Measurements from ENCODE around the gene KCNMB2.
"Not testable (repeated sequence)": the region's sequence is repeated elsewhere in the genome, so short reads cannot be mapped to it uniquely, and the experiment has no call there.

DNA sequence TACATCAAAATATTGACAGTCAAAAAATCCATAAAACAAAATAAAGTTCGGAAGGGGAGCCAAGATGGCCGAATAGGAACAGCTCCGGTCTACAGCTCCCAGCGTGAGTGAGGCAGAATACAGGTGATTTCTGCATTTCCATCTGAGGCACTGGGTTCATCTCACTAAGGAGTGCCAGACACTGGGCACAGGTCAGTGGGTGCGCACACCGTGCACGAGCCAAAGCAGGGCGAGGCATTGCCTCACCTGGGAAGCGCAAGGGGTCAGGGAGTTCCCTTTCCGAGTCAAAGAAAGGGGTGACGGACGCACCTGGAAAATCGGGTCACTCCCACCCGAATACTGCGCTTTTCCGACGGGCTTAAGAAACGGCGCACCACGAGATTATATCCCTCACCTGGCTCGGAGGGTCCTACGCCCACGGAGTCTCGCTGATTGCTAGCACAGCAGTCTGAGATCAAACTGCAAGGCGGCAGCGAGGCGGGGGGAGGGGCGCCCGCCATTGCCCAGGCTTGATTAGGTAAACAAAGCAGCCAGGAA lies 323.7 kb downstream of the KCNMB2 start:
- TF ChIP-seq, protein P1, sequence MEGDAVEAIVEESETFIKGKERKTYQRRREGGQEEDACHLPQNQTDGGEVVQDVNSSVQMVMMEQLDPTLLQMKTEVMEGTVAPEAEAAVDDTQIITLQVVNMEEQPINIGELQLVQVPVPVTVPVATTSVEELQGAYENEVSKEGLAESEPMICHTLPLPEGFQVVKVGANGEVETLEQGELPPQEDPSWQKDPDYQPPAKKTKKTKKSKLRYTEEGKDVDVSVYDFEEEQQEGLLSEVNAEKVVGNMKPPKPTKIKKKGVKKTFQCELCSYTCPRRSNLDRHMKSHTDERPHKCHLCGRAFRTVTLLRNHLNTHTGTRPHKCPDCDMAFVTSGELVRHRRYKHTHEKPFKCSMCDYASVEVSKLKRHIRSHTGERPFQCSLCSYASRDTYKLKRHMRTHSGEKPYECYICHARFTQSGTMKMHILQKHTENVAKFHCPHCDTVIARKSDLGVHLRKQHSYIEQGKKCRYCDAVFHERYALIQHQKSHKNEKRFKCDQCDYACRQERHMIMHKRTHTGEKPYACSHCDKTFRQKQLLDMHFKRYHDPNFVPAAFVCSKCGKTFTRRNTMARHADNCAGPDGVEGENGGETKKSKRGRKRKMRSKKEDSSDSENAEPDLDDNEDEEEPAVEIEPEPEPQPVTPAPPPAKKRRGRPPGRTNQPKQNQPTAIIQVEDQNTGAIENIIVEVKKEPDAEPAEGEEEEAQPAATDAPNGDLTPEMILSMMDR (IDR thresholded peaks at IDR 0.05): not testable (repeated sequence)
- TF ChIP-seq POLR2A, EP300, POLR2AphosphoS5 (IDR thresholded peaks at IDR 0.05): not testable (repeated sequence)

Measured in upper lobe of left lung (tissue), 4 donors.